Heart left ventricle (tissue), 16 donors: ENCODE data around the gene CRCP. TPM values are rescaled to one million over a fixed set of nuclear protein-coding genes. Genes with fewer than 3 reads are reported as not detected.

ENCODE experiments used
- ATAC-seq, 4 donors: fragments of 200-7000 bp; cut with Tn5 transposase; one replicate each; pipeline ENCODE4 v1.9.1; 2020 to 2022; ENCODE audit warnings: moderate library complexity in 4 of 4, mild to moderate bottlenecking in 3 of 4, moderate number of reproducible peaks in 1 of 4
- DNase-seq, 5 donors: peaks; one replicate each; pipeline ENCODE4 v3.0.0-alpha.2; 2020
- H3K27ac ChIP-seq, 12 donors: fragments of 200-600 bp; sonication (generic) in 4 of 12; one replicate each; pipeline versions ENCODE4 v1.5.0 to v1.8.0; 2016 to 2022; ENCODE audit warnings: mild to moderate bottlenecking in 2 of 12
- H3K27me3 ChIP-seq, 9 donors: fragments of 200-600 bp; sonication (generic) in 2 of 9; one replicate each; pipeline versions ENCODE4 v1.5.1 to v1.8.0; 2016 to 2022; ENCODE audit warnings: mild to moderate bottlenecking in 3 of 9
- H3K36me3 ChIP-seq, 9 donors: fragments of 200-600 bp; sonication (generic) in 2 of 9; one replicate each; pipeline versions ENCODE4 v1.5.0 to v1.8.0; 2018 to 2022; ENCODE audit warnings: mild to moderate bottlenecking in 2 of 9
- H3K4me1 ChIP-seq, 12 donors: fragments of 200-600 bp; sonication (generic) in 4 of 12; one replicate each; pipeline versions ENCODE4 v1.5.0 to v1.8.0; 2016 to 2022; ENCODE audit warnings: mild to moderate bottlenecking in 3 of 12
- H3K4me3 ChIP-seq, 12 donors: fragments of 200-600 bp; sonication (generic) in 4 of 12; one replicate each; pipeline versions ENCODE4 v1.5.0 to v1.8.0; 2017 to 2022; ENCODE audit warnings: mild to moderate bottlenecking in 9 of 12, moderate library complexity in 4 of 12
- H3K9me3 ChIP-seq, 12 donors: fragments of 200-600 bp; sonication (generic) in 4 of 12; one replicate each; pipeline versions ENCODE4 v1.5.0 to v1.8.0; 2016 to 2022; ENCODE audit warnings: mild to moderate bottlenecking in 1 of 12
- POLR2A ChIP-seq, 2 donors: fragments of 450-650 bp; IDR thresholded peaks; one replicate each; pipeline ENCODE4 v1.6.1; 2017; ENCODE audit warnings: antibody characterized with exemption in 2 of 2, mild to moderate bottlenecking in 2 of 2, moderate library complexity in 2 of 2
- WGBS, 4 donors: extraction: QIAGEN DNeasy Blood & Tissue Kit in 2 of 4; methylation state at CpG; one replicate each; pipeline versions ENCODE4 v1.1.5 to v1.1.7; 2013 to 2018; 5-methylcytosine and 5-hydroxymethylcytosine counted together
- intact Hi-C, 10 donors: fragments of 100-400 bp; cut with DNase I; formaldehyde crosslinking; loops; one replicate each; pipeline versions ENCODE4 v1.11.1 to v1.14.2; 2022
- polyA plus RNA-seq, 2 donors: library from polyadenylated mRNA; stranded (reverse); fragments of 200-250 nt; gene quantifications; one replicate each; pipeline ENCODE4 v1.2.3, GENCODE V29; 2013
- total RNA-seq, 9 donors: library from RNA; depleted of rRNA in 2 of 9; stranded (reverse); fragments of >200 nt in 2 of 9; fragmentation: NEBNext Ultra II Directional in 3 of 9; extraction: Animal tissue kit (Norgen Biotek cat#: 25700) in 3 of 9; gene quantifications; one replicate each; pipeline versions ENCODE4 v1.1.0 to v1.2.4, GENCODE V29; 2016 to 2023
- TF ChIP-seq, protein P1 (sequence below), 12 donors: fragments of 200-600 bp; sonication (generic) in 4 of 12; IDR thresholded peaks; one replicate each; pipeline versions ENCODE4 v1.5.0 to v1.8.0; 2018 to 2022; ENCODE audit warnings: antibody characterized with exemption in 12 of 12, mild to moderate bottlenecking in 5 of 12
- donor health status: ischemic (EF 13 %, LVEDD 7.1; RV severe dilation, severe dysfunction).
- donor health status: healthy with polysubstance abuse.
- donor health status: DM: no; HTN: yes; CAD: no.
- donor health status: DM: no; HTN: no; CAD: no.
- donor health status: ischemic (EF 25% LVEDD 6.9; RV normal size, moderate dysfunction).
- donor health status: ischemic (EF 25% LVEDD 5.7; RV mildly dilated, moderate dysfunction).
- donor health status: healthy.
- donor health status: DM: yes; HTN: yes; CAD: no.
- donor health status: ischemic (EF 35%, LVEDD 5.7; RV mildly dilated, moderate dysfunction).
- donor health status: nonischemic (EF 11% LVEDD 7.7; RV severe dilation, severe dysfunction).
- donor health status: DM: yes; HTN: yes; CAD: no.
- donor health status: PGD.
- donor health status: ischemic (EF 29% LVEDD 5.4; RV normal size, mild dysfunction).
- donor health status: nonischemic (EF 23%, LVEDD 6.1; RV moderate dilation, normal function).

CRCP gene
- total and polyA plus RNA-seq, 11 donors, result 14.7 to 69.4 (median 20.1) TPM

- Histone ChIP-seq H3K27ac (no peak overlapping the region), H3K9me3 (no peaks in the 10 kb centered on the region), H3K36me3 (no peaks in the 10 kb centered on the region), H3K27me3 (no peaks in the 10 kb centered on the region), H3K4me3 (no peak overlapping the region), H3K4me1 (no peaks in the 10 kb centered on the region)
- ATAC-seq (peak; percentile 22 to 88 (median 50)), DNase-seq (peak in 2 of 5 donors; percentile 9 to 45)
- intact Hi-C loops, result no loop called here
- WGBS, 4 donors, result 18 to 57% (median 34%) methylated on average over 1 of the region's 1 CpG
- TF ChIP-seq POLR2A (IDR thresholded peaks at IDR 0.05), result no peak
Measured at GRCh38 chr7:66187905-66188304, 73.3 kb downstream of the CRCP start.

DNA sequence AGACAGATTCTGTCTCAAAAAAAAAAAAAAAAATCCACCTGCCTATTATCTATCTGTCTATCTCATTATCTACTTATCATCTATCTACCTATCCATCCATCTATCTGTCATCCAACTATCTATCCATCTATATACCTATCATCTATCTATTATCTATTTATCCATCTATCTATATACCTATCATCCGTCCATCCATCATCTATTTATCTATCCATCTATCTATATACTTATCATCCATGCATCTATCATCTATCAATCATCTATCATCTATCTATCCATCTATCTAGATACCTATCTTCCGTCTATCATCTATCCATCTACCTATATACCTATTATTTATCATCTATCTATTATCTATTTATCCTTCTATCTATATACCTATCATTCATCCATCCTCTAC is 74.0 kb downstream of the CRCP start:
- WGBS, 4 donors, result 93 to 94% (median 94%) methylated on average over 2 of the region's 2 CpGs

DNA sequence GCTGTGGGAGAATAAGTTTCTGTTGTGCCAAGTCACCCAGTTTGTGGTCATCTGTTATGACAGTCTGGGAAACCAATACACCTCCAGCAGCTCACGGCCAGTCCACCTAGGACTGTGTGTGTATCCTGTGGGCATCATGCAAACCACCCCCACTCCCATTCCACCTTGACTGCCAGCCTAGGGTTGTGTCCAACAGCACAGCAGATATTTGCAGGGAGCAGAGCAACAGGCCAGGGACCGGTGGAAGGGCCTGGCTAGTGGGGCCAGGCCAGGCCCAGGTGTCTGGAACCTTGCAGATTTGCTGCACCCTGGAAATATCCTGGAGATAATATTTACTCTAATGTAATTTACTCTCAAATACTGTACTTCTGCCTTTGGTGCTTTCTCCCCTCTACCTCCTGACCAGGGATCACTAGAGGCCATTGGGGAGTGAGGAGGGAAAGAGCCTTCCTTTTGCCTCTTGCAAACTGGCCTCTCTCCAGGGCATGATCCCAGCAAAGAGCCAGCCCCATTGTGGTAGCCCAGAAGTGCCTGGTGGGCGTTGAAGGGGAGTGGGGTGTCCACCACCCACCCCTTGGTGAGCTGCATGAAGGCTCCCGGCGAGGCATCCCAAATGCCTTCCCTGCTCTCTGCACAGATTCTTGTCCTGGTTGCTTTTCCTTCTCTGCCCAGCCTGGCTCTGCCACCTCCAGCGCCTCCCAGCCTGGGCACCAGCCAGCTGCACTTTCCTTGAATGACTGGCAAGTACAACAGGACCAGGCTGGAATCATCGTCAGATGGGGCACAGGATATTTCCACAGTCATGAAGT is 75.3 kb downstream of the CRCP start:
- DNase-seq (no peak), ATAC-seq (no peak)
- no peaks in the 10 kb centered on the region for H3K9me3 ChIP-seq
- H3K4me3 ChIP-seq, result no peak overlapping the region
- no peak overlapping the region for H3K27ac ChIP-seq
- no peaks in the 10 kb centered on the region for H3K36me3 ChIP-seq
- TF ChIP-seq POLR2A (IDR thresholded peaks at IDR 0.05), result no peak
- TF ChIP-seq, protein P1, sequence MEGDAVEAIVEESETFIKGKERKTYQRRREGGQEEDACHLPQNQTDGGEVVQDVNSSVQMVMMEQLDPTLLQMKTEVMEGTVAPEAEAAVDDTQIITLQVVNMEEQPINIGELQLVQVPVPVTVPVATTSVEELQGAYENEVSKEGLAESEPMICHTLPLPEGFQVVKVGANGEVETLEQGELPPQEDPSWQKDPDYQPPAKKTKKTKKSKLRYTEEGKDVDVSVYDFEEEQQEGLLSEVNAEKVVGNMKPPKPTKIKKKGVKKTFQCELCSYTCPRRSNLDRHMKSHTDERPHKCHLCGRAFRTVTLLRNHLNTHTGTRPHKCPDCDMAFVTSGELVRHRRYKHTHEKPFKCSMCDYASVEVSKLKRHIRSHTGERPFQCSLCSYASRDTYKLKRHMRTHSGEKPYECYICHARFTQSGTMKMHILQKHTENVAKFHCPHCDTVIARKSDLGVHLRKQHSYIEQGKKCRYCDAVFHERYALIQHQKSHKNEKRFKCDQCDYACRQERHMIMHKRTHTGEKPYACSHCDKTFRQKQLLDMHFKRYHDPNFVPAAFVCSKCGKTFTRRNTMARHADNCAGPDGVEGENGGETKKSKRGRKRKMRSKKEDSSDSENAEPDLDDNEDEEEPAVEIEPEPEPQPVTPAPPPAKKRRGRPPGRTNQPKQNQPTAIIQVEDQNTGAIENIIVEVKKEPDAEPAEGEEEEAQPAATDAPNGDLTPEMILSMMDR (IDR thresholded peaks at IDR 0.05), result no peak
- H3K4me1 ChIP-seq, result no peaks in the 10 kb centered on the region
- 88 to 91% (median 89%) methylated on average over 5 to 7 of the region's 7 CpGs for WGBS, 4 donors
- no peaks in the 10 kb centered on the region for H3K27me3 ChIP-seq
- intact Hi-C loops, result no loop called here

More for the DNA sequence above, 74.0 kb downstream of the CRCP start:
- H3K9me3 ChIP-seq, result no peaks in the 10 kb centered on the region
- H3K27ac ChIP-seq, result no peak overlapping the region
- H3K36me3 ChIP-seq, result no peaks in the 10 kb centered on the region
- no peak for TF ChIP-seq POLR2A (IDR thresholded peaks at IDR 0.05)
- TF ChIP-seq, protein P1 (IDR thresholded peaks at IDR 0.05), result no peak
- intact Hi-C loops, result no loop called here
- no peaks in the 10 kb centered on the region for H3K4me1 ChIP-seq
- H3K27me3 ChIP-seq, result no peaks in the 10 kb centered on the region
- no peak for DNase-seq
- no peak overlapping the region for H3K4me3 ChIP-seq
- no peak for ATAC-seq

DNA sequence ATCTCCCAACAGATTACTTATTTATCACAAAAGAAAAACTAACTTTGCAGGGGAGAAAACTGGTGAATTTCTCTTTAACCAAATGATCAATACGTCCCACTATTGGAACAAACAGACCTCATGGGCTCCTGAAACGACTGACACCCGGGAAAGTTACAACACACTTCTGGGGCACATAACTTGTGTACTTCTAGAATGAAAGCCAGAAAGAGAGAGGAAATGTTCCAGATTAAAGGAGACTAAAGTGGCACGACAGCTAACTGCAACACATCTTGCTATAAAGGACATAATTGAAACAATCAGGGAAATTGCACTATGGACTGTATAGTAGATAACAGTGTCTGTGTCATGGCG is 75.8 kb downstream of the CRCP start:
- TF ChIP-seq, protein P1 (IDR thresholded peaks at IDR 0.05), result no peak

More for the DNA sequence above, 75.8 kb downstream of the CRCP start:
- no peak for DNase-seq
- no peak for ATAC-seq
- Histone ChIP-seq H3K4me1 (no peaks in the 10 kb centered on the region), H3K9me3 (no peaks in the 10 kb centered on the region), H3K4me3 (no peak overlapping the region), H3K36me3 (no peaks in the 10 kb centered on the region), H3K27ac (no peak overlapping the region), H3K27me3 (no peaks in the 10 kb centered on the region)
- 81 to 85% (median 82%) methylated on average over 5 of the region's 5 CpGs for WGBS, 4 donors
- intact Hi-C loops, result no loop called here
